MCF 10A (cell line): Measurements from ENCODE around the gene DDIT3. TPM values are rescaled to one million over a fixed set of nuclear protein-coding genes. Genes with fewer than 3 reads are reported as not detected.

Experiments
- BruUV-seq: library from RNA; stranded (reverse); fragments of 400-500 nt; replicated peaks from 2 replicates; lab custom pipeline; 2021; lab: Mats Ljungman, UMichigan
- CTCF ChIA-PET: fragments of 300-600 bp; sonication (Branson Sonifier 250); formaldehyde crosslinking; extraction: SDS; loops from one replicate; lab custom pipeline; 2021; ENCODE audit warnings: antibody characterized with exemption, inconsistent platforms; lab: Yijun Ruan, JAX
- POLR2A ChIA-PET: fragments of 300-600, 350-650 bp; sonication (Branson Sonifier 250); formaldehyde crosslinking; extraction: SDS; loops from one replicate; lab custom pipeline; 2020; ENCODE audit warnings: antibody characterized with exemption, inconsistent platforms; lab: Yijun Ruan, JAX
- DNase-seq: peaks from one replicate; pipeline ENCODE4 v3.0.0-alpha.2; 2018; ENCODE audit not compliant: unreplicated experiment
- H3K27ac Mint-ChIP-seq: one replicate; pipeline ENCODE4 v1.8.0; 2022; ENCODE audit warnings: mild to moderate bottlenecking, low read depth, mixed read lengths; ENCODE audit not compliant: unreplicated experiment
- H3K27me3 Mint-ChIP-seq: one replicate; pipeline ENCODE4 v1.8.0; 2022; ENCODE audit warnings: mixed read lengths; ENCODE audit not compliant: insufficient read depth, unreplicated experiment
- H3K36me3 Mint-ChIP-seq: one replicate; pipeline ENCODE4 v1.8.0; 2022; ENCODE audit warnings: mild to moderate bottlenecking, moderate library complexity, mixed read lengths; ENCODE audit not compliant: insufficient read depth, unreplicated experiment
- H3K4me1 Mint-ChIP-seq: one replicate; pipeline ENCODE4 v1.8.0; 2022; ENCODE audit warnings: mixed read lengths; ENCODE audit not compliant: insufficient read depth, unreplicated experiment
- H3K4me3 Mint-ChIP-seq: one replicate; pipeline ENCODE4 v1.8.0; 2022; ENCODE audit warnings: mild to moderate bottlenecking, moderate library complexity, mixed read lengths; ENCODE audit not compliant: unreplicated experiment
- H3K9me3 Mint-ChIP-seq: one replicate; pipeline ENCODE4 v1.8.0; 2022; ENCODE audit warnings: mixed read lengths; ENCODE audit not compliant: unreplicated experiment
- intact Hi-C: fragments of 100-400 bp; cut with micrococcal nuclease; formaldehyde crosslinking; loops from 2 replicates; pipeline ENCODE4 v1.14.1; 2022
- total RNA-seq: library from RNA; stranded (reverse); gene quantifications from 2 replicates; pipeline ENCODE4 v1.2.3, GENCODE V29; 2022
- TF ChIP-seq, protein P1 (sequence below): fragments of 200-600 bp; IDR thresholded peaks from one replicate; pipeline ENCODE4 v1.8.0; 2022; ENCODE audit warnings: antibody characterized with exemption, mild to moderate bottlenecking; ENCODE audit not compliant: unreplicated experiment

DDIT3 gene
- total RNA-seq, 1 experiment from 2014 or later, result 156 TPM

DNA sequence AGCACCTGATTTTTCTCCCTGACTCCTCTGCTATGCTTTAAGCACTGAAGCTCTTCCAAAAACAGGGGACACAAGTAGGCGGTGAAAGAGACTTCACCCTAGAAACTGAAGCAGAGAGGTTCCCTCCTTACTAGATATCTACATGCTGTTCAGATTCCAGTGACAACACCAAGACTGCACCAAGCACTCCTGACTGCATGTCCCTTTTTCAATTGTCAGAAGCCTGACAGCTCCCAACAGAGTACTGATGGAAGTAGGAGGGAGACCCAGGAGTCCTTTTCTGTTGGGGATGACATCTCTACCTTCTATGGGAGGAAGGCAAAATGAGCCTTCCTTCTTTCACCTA is 16.3 kb upstream of the DDIT3 start:
- no TSS peak for BruUV-seq
- intact Hi-C loops, result no loop called here

DNA sequence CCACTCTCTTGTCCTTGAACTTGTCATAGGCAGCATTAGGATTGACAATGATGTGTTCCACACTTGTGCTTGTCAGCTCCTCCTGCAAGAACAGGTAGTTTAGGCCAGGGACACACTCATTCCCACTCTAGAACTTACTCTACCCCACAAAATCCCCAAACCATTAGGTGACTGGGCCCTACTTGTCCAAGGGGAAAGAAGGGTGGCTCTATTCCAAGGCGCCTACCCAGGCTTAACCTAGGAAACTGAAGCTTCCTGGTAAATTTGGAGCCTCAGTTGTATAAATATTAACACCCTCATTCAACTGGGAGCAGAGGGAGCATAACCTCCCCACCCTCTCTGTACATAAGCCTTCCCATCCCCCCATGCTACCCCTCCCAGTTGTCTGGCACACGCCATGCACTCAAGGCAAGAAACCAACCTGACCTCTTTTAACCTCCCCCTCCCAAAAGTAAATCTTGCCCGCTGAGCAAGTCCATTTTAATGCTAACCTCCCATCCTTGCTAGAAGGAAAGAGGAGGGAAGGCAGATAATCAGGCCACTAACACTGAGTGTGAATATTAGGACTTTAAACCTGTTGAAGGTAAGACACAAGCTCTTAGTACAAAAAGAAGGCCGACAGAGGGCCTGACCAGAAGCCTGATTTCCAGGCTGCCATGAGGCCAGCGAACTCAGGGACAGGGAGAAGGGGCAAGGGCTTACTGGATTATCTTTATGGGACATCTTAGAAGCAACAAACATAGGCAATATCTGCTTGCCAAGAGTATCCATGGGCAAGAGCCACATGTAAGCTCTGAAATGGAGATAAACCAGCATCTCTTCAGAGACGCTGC is 15.7 kb upstream of the DDIT3 start:
- H3K36me3 Mint-ChIP-seq, result peaks cover 60% of the 10 kb centered on the region
- no peak overlapping the region for H3K27ac Mint-ChIP-seq
- TF ChIP-seq, protein P1, sequence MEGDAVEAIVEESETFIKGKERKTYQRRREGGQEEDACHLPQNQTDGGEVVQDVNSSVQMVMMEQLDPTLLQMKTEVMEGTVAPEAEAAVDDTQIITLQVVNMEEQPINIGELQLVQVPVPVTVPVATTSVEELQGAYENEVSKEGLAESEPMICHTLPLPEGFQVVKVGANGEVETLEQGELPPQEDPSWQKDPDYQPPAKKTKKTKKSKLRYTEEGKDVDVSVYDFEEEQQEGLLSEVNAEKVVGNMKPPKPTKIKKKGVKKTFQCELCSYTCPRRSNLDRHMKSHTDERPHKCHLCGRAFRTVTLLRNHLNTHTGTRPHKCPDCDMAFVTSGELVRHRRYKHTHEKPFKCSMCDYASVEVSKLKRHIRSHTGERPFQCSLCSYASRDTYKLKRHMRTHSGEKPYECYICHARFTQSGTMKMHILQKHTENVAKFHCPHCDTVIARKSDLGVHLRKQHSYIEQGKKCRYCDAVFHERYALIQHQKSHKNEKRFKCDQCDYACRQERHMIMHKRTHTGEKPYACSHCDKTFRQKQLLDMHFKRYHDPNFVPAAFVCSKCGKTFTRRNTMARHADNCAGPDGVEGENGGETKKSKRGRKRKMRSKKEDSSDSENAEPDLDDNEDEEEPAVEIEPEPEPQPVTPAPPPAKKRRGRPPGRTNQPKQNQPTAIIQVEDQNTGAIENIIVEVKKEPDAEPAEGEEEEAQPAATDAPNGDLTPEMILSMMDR, result no peak
- ChIA-PET CTCF (no interaction called here), POLR2A (interaction anchor here (0.7 to 3.2 kb wide), 4 partner anchors 11 to 16 kb away, joined by 4 to 14 read pairs (median 5); partner anchors contain the start of genes DCTN2 and DDIT3)
- intact Hi-C loops, result no loop called here
- no peaks in the 10 kb centered on the region for H3K4me1 Mint-ChIP-seq
- no peak overlapping the region for H3K4me3 Mint-ChIP-seq
- no TSS peak for BruUV-seq
- H3K9me3 Mint-ChIP-seq, result no peaks in the 10 kb centered on the region
- no peak for DNase-seq
- H3K27me3 Mint-ChIP-seq, result no peaks in the 10 kb centered on the region

More for the DNA sequence above, 16.3 kb upstream of the DDIT3 start:
- TF ChIP-seq, protein P1, result no peak
- Mint-ChIP-seq H3K27ac (no peak overlapping the region), H3K27me3 (no peaks in the 10 kb centered on the region), H3K4me1 (no peaks in the 10 kb centered on the region), H3K9me3 (no peaks in the 10 kb centered on the region), H3K4me3 (no peak overlapping the region), H3K36me3 (peaks cover 60% of the 10 kb centered on the region)
- ChIA-PET CTCF (no interaction called here), POLR2A (interaction anchor here (0.7 to 3.2 kb wide), 3 partner anchors 10 to 12 kb away, joined by 4 to 14 read pairs (median 5); partner anchors contain the start of gene DCTN2)
- no peak for DNase-seq

DNA sequence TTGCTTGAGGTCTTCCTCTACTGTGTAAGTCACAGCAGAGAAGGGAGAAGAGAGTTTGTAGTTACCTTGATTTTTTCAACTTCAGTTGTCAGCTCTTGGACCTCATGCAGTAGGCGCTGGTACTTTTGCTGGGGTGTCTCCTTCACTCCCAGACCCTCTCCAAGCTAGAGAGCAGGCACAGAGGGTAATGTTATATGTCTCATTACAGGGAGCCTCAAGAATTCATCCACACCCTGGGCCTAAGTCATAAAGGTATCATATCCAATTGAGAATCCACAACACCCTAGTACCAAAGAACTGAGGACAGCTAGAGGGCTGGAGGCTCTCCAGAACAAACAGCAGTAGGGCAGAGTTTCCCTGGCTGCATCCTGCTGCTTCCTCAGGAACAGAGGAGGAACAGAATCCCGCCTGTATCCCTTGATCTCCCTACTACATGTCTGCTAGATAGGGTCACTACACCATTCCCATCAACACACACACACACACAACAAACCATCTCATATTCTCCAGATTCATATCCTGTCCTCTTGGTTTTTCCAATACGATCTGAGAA is 14.8 kb upstream of the DDIT3 start:
- ChIA-PET POLR2A (interaction anchor here (1.2 to 2.1 kb wide), 4 partner anchors 11 to 15 kb away, joined by 3 to 9 read pairs (median 5); partner anchors contain the start of genes DCTN2, DDIT3 and MBD6), CTCF (no interaction called here)
- Mint-ChIP-seq H3K36me3 (peaks cover 68% of the 10 kb centered on the region), H3K4me1 (no peaks in the 10 kb centered on the region), H3K4me3 (no peak overlapping the region), H3K27ac (no peak overlapping the region), H3K27me3 (no peaks in the 10 kb centered on the region), H3K9me3 (no peaks in the 10 kb centered on the region)
- intact Hi-C loops, result no loop called here
- BruUV-seq, result no TSS peak
- DNase-seq, result no peak
- TF ChIP-seq, protein P1, result no peak

DNA sequence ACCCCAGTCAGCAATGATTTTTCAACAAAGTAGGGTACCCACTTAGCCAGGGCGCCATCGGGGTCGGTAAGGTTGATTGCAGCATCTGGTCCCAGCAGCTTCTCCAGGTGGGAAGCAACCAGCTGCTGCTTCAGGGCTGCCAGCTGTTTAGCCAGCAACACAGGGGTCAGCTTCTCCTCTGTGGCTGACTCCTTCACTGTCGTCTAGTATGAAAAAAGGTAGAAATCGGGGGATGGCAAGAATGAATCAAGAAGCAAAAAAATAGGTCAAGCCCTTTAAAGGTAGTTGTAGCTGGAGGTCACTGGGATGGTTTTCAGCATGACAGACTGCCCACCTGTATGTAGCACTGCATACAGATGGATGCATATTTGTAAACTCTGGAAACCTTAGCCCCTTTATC is 13.9 kb upstream of the DDIT3 start:
- no peak overlapping the region for H3K4me3 Mint-ChIP-seq
- peaks cover 73% of the 10 kb centered on the region for H3K36me3 Mint-ChIP-seq
- intact Hi-C loops, result no loop called here
- BruUV-seq, result no TSS peak
- no peaks in the 10 kb centered on the region for H3K4me1 Mint-ChIP-seq
- no peak overlapping the region for H3K27ac Mint-ChIP-seq
- DNase-seq, result no peak
- TF ChIP-seq, protein P1, result no peak
- no peaks in the 10 kb centered on the region for H3K27me3 Mint-ChIP-seq
- ChIA-PET CTCF (no interaction called here), POLR2A (interaction anchor here (1.2 to 2.1 kb wide), 3 partner anchors 11 to 15 kb away, joined by 3 to 9 read pairs (median 5); partner anchors contain the start of genes DCTN2, DDIT3 and MBD6)
- no peaks in the 10 kb centered on the region for H3K9me3 Mint-ChIP-seq
